ENCODE data around the gene CYREN.

Gene CYREN

DNA sequence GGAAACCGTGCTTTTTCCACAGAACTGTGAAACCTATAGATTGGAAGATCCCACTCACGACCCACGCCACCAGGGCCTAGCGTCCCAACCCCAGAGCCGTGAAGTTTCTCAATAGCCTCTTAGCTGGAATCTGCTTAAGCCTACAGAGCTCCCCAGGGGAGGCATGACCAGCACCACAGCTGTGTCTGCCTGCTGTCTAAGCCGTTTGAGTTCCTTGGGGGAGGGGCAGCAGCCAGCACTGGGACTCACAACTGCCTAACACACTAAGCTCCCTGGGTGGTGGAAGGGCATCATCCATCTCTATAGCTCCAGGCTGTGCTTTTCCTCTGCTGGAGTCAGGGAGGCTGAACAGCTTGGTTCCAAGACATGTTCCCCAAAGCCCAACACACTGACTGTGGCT, 48.6 kb downstream of the CYREN start:
- intact Hi-C loops (cut with DNase I): no loop called here
- DNase-seq: no peak

DNA sequence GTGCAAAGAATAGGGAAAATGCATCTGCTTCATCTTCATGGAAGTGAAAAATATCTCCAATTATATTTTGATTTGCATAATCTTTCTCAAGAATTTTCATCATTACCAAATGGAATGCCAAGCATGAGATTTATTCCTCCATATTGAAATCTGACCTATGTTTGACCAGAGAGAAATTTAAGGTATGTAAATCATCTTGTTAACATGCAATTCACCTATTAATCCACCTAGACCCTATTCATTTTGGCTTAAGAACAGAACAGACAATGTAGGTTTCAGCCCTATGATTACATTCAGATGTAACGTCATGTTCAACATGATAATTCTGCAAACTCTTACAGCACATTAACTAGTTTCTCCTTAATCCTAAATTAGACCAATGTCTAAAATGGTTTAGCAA, 53.4 kb downstream of the CYREN start:
- intact Hi-C loops (cut with DNase I): no loop called here
- no peak for DNase-seq

Measured in posterior cingulate gyrus (tissue), 11 donors.